Caki2 (cell line): Measurements from ENCODE around the gene FOXN1. TPM values are rescaled to one million over a fixed set of nuclear protein-coding genes. Genes with fewer than 3 reads are reported as not detected.

Source experiments
- DNase-seq: peaks from one replicate; pipeline ENCODE4 v3.0.0-alpha.2; 2015; ENCODE audit warnings: low read depth
- in situ Hi-C: cut with HindIII; loops from 2 replicates; pipeline ENCODE4 v1.10.0; 2016; ENCODE audit warnings: low sequenced_read_pairs, low pct_unique_long_range_greater_than_20kb, mixed read lengths
- total RNA-seq: library from RNA; depleted of rRNA; stranded (reverse); fragments of >200 nt; shearing (Covaris generic); gene quantifications from 2 replicates; pipeline ENCODE4 v1.2.3, GENCODE V29; 2014; ENCODE audit warnings: low replicate concordance

FOXN1 gene
- total RNA-seq, 1 experiment from 2014 or later: not detected

DNA sequence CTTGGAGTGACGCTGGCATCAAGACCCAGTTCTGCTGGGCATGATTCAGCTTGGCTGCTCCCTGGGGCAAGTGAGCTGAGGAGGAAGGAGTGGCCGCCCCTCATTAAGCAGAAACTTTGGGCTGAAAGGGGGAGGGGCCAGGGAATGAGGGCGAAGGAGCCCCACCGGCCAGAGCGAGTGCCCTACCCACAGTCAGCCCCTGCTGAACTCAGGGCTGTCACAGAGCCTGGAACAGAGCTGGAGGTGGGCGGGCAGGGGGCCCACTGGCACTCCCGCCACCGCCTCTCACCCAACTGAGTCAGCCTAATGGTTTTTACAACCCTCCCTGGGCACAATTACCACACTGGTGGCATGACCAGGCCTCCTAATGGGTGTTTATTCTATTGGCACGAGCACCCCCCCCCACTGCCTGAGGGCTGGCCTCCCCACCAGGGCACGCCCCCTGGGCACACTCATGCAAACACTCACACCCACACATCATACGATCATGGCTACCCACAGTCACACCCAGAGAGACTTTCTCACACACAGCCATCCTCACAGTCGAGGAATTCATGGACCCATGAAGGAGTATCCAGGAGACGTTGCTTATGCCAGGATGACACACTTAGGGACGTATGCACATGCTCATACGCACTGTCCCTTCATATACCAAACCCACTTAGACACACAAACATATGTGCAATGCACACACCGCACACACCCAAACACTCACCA, 27.1 kb downstream of the FOXN1 start:
- in situ Hi-C loops: no loop called here

GRCh38 chr17:28534740-28535375, 28.7 kb downstream of the FOXN1 start:
- in situ Hi-C loops: no loop called here
- DNase-seq: no peak

More for the DNA sequence above, 27.1 kb downstream of the FOXN1 start:
- peak; percentile 61 for DNase-seq

DNA sequence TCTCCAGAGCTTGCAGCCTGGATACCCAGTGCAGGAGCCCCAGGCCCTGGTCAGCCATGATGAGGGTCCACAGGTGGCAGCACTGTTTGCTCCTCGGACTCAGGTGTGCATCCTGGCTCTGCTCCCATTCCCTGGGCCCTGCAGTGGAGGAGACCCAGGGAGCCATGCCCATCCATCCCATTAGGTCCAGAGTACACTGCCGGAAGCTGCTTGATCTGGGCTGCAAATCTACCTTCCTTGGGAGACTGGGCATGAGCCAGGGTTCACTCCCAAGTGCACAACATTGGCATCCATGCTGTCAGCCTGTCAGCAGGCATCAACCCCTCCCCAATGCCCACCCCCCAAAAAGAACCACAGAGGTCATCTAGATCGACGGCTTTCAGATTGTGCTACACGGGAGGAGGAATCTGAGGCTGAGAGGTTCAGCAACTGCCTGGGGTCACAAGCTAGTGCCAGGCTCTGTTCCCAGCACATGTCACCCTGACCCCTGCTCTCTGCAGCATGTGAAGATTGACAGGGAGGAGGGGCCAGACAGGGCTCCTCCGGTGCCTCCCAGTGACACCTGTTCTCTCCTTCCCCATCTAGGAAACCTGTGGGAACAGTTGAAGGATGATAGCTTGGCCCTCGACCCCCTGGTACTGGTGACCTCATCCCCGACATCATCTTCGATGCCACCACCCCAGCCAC, 30.5 kb downstream of the FOXN1 start:
- DNase-seq: no peak
- in situ Hi-C loops: no loop called here

- in situ Hi-C loops: no loop called here
- DNase-seq: no peak
These were observed 31.1 kb downstream of the FOXN1 start for GRCh38 chr17:28537219-28537610.

- DNase-seq: no peak
- in situ Hi-C loops: no loop called here
These were observed 32.2 kb downstream of the FOXN1 start for GRCh38 chr17:28538296-28538895.

DNA sequence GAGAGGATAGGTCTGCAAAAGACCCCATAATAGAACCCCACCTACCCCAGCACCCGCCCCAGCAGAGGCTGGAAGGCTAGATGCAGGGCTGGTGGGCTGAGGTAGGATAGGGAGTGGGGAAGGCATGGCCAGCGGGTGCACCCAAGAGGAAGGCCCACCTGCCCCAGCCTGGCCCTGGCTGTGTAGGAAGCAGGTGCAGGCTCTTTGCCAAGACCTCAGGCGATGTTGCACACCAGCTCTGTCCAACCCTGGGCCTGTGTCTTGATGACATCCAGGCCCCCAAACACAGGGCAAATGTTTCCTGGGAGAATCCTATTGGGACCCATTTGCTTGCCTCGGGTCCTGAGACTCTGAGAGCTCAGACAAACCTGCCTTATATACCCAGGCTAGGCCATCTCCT, 34.1 kb downstream of the FOXN1 start:
- in situ Hi-C loops: no loop called here
- DNase-seq: no peak

GRCh38 chr17:28541439-28541838, 35.3 kb downstream of the FOXN1 start:
- in situ Hi-C loops: no loop called here
- no peak for DNase-seq

DNA sequence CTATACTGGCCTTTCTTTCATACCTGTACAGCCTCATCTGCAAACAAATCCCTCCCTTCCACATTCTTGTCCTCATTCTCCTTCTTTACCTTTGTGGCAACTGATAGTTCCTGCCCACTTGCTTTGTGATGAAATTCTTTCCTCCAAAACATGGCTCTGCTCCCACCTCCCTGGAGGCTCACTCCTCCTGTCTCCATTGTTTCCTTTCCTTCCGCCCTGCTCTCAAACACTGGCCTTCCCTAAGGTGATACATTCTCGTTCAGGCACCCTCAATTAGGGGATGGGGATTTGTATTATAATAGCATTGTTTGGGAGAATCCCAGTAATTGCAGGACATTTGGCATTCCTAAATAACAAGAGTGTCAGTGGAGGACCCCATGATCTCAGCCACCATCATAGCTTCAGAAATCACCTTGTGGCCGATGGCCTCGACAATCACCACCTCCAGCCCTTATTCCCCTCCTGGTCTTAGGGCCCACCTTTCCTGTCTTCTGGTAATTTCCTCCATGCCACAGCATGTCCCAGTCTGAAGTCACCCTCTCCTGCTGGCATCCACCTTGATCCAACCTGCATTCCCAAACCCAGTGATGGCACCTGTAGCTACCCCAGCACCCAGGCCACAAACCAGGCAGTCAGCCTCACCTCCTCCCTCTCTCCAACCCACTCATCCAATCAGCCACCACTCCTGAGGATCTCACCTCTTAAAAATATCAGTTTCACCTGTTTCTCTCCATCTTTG, 38.4 kb downstream of the FOXN1 start:
- in situ Hi-C loops: no loop called here
- DNase-seq: no peak

DNA sequence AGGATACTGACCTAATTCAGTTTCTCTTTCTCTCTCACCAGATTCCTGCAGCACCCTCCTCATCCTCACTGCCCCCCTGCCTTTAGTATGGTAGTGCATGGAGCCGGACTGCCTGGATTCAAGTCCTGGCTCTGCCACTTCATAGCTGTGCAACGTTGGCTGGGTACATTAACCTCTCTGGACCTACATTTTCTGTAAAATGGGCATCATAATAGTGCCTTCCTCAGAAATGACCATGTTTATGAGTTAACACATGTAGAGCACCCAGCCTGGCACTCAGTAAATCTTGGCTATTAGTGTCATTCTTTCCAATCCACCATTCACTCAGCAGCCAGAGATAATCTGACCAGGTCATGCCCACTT, 39.0 kb downstream of the FOXN1 start:
- in situ Hi-C loops: no loop called here
- DNase-seq: no peak

DNA sequence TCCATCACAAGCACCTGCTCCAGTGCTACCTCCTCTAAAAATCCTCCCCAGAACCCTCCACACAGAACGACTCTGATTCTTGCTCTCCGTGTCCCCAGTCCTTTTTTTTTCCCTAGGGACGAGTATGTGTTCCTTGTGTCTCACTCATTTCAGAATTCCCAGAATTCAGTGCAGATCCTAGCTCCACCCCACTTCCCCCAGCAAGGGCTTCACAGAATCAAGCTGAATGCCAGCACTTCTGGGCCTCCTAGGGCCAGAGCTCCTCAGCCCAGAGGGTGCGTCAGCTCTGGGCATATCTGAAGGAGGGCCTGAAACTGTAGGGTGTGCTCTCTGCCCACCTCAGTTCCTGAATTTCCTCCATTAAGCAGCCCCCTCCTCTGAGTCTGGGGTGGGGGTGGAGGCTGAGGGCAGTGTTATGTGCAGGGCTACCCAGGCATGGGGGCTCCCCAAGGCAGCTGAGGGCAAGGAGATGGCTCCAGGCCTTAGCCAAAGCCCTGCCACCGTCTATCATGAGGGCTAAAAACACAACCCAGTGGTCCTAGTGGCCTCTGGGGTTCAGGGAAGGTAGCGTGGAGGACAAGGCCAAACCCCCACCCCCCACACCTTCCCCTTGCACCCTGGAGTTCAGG, 39.8 kb downstream of the FOXN1 start:
- no peak for DNase-seq
- in situ Hi-C loops: no loop called here

GRCh38 chr17:28547096-28547622, 41.0 kb downstream of the FOXN1 start:
- no peak for DNase-seq
- in situ Hi-C loops: no loop called here

- in situ Hi-C loops: no loop called here
- DNase-seq: peak; percentile 59
These were observed 41.7 kb downstream of the FOXN1 start for GRCh38 chr17:28547623-28548416.

- DNase-seq: no peak
- in situ Hi-C loops: no loop called here
These were observed 42.4 kb downstream of the FOXN1 start for GRCh38 chr17:28548417-28549130.

- in situ Hi-C loops: no loop called here
- DNase-seq: no peak
These were observed 43.3 kb downstream of the FOXN1 start for GRCh38 chr17:28549236-28550132.

GRCh38 chr17:28550858-28551257, 44.7 kb downstream of the FOXN1 start:
- in situ Hi-C loops: no loop called here

More at GRCh38 chr17:28550858-28551257, 44.7 kb downstream of the FOXN1 start:
- no peak for DNase-seq
